Panc1 (cell line): Measurements from ENCODE around the gene CASD1. TPM values are rescaled to one million over a fixed set of nuclear protein-coding genes. Genes with fewer than 3 reads are reported as not detected.

Experiments used
- ATAC-seq: fragments of 200-7000 bp; cut with Tn5 transposase; 2 replicates; pipeline ENCODE4 v1.9.1; 2020; ENCODE audit warnings: mild to moderate bottlenecking, moderate library complexity
- BruUV-seq: library from RNA; stranded (reverse); fragments of 400-500 nt; replicated peaks from 2 replicates; lab custom pipeline; 2021; lab: Mats Ljungman, UMichigan
- CTCF ChIA-PET: fragments of 300-600 bp; sonication (Branson Sonifier 250); formaldehyde crosslinking; loops from one replicate; lab custom pipeline; 2022; ENCODE audit warnings: antibody characterized with exemption; lab: Charles Lee
- POLR2A ChIA-PET: fragments of 300-600 bp; sonication (Branson Sonifier 250); formaldehyde crosslinking; loops from one replicate; lab custom pipeline; 2022; ENCODE audit warnings: antibody characterized with exemption; lab: Charles Lee
- DNase-seq: peaks from one replicate; pipeline ENCODE4 v3.0.0-alpha.2; 2010; ENCODE audit warnings: low read depth, low spot score
- H3K27ac ChIP-seq: 2 replicates; pipeline ENCODE4 v1.5.1; 2011; ENCODE audit warnings: mild to moderate bottlenecking, low read length, inconsistent platforms
- H3K27me3 ChIP-seq: fragments of 200-500 bp; sonication (Bioruptor generic); 2 replicates; pipeline ENCODE4 v1.6.0; 2014; ENCODE audit warnings: low read length, inconsistent platforms; ENCODE audit not compliant: control insufficient read depth, insufficient read depth
- H3K36me3 ChIP-seq: fragments of 200-500 bp; sonication (Bioruptor generic); 2 replicates; pipeline ENCODE4 v1.5.1; 2014; ENCODE audit warnings: inconsistent platforms, mild to moderate bottlenecking, low read length, moderate library complexity; ENCODE audit not compliant: control insufficient read depth, insufficient read depth
- H3K4me1 ChIP-seq: 2 replicates; pipeline ENCODE4 v1.5.1; 2011; ENCODE audit warnings: inconsistent platforms, mild to moderate bottlenecking, low read length, moderate library complexity; ENCODE audit not compliant: control insufficient read depth, insufficient read depth
- H3K4me3 ChIP-seq, 2 experiments: 2 replicates each; pipeline ENCODE4 v1.5.1; 2011 to 2012; ENCODE audit warnings: low read depth in 2 of 2, low read length in 2 of 2, mild to moderate bottlenecking in 2 of 2, inconsistent platforms in 1 of 2, moderate library complexity in 1 of 2
- H3K9me3 ChIP-seq: fragments of 200-500 bp; sonication (Bioruptor generic); 2 replicates; pipeline ENCODE4 v1.5.1; 2014; ENCODE audit warnings: low read depth, mild to moderate bottlenecking, inconsistent platforms, low read length, moderate library complexity; ENCODE audit not compliant: control insufficient read depth, insufficient read depth
- CTCF ChIP-seq: fragments of 450-650 bp; IDR thresholded peaks from 2 replicates; pipeline ENCODE4 v1.5.1; 2017; ENCODE audit warnings: mild to moderate bottlenecking
- POLR2AphosphoS5 ChIP-seq: IDR thresholded peaks from 2 replicates; pipeline ENCODE4 v1.6.1; 2012; ENCODE audit warnings: mild to moderate bottlenecking, low read depth, low read length, moderate library complexity
- REST ChIP-seq, 2 experiments: IDR thresholded peaks; 2 replicates each; pipeline ENCODE4 v1.6.1; 2011 to 2012; ENCODE audit warnings: low read depth in 2 of 2, control low read depth in 1 of 2, low read length in 1 of 2, mild to moderate bottlenecking in 1 of 2, moderate library complexity in 1 of 2; ENCODE audit not compliant: insufficient read depth in 1 of 2
- SIN3A ChIP-seq: IDR thresholded peaks from 2 replicates; pipeline ENCODE4 v1.6.1; 2012; ENCODE audit warnings: low read depth, mild to moderate bottlenecking, low read length, moderate library complexity, borderline replicate concordance; ENCODE audit not compliant: insufficient read depth
- TCF7L2 ChIP-seq: IDR thresholded peaks from 2 replicates; pipeline ENCODE4 v1.6.1; 2011; ENCODE audit warnings: mild to moderate bottlenecking, low read depth, low read length, inconsistent platforms
- in situ Hi-C: cut with HindIII; loops from 2 replicates; pipeline ENCODE4 v1.10.0; 2016; ENCODE audit warnings: low sequenced_read_pairs, low pct_unique_long_range_greater_than_20kb
- intact Hi-C: fragments of 100-400 bp; cut with micrococcal nuclease; formaldehyde crosslinking; loops from one replicate; pipeline ENCODE4 v1.10.0; 2022; ENCODE audit not compliant: unreplicated experiment
- total RNA-seq: library from RNA; stranded (reverse); gene quantifications from one replicate; pipeline ENCODE4 v1.2.1, GENCODE V29; 2021; ENCODE audit not compliant: unreplicated experiment

CASD1 gene
- total RNA-seq, 1 experiment from 2014 or later, result 14.7 TPM

DNA sequence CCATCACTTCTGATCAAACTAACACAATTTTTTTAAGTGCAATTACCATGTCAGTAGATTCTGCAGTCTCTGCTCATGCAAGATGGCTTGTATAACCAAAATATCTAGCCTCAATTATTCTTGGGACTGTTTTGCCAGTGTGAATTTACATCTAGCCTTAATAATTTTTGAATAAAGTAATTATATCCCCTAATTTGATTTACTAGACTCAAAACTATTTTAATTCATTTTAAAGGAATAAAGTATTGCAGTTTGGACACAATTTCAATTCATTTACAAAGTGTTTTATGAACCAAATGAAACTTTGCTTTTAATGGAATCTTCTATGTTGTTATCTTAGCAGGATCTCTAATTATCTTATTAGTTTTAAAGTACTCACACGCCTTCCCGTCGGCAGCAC, 90.7 kb downstream of the CASD1 start:
- H3K27ac ChIP-seq, result no peak overlapping the region
- H3K4me1 ChIP-seq, result no peaks in the 10 kb centered on the region
- H3K36me3 ChIP-seq, result peaks cover 2% of the 10 kb centered on the region
- in situ Hi-C loops, result no loop called here
- no peak overlapping the region for H3K4me3 ChIP-seq
- BruUV-seq, result no TSS peak
- H3K27me3 ChIP-seq, result no peaks in the 10 kb centered on the region
- intact Hi-C loops, result no loop called here
- DNase-seq (no peak), ATAC-seq (no peak)
- H3K9me3 ChIP-seq, result no peaks in the 10 kb centered on the region
- ChIA-PET CTCF (no interaction called here), POLR2A (no interaction called here)
- TF ChIP-seq POLR2AphosphoS5 (no peak), TCF7L2 (no peak), SIN3A (no peak), CTCF (no peak), REST (IDR thresholded peaks at IDR 0.05; ENCODE audit: insufficient read depth in 1 of 2, low read depth in 2 of 2, low read length in 1 of 2) (no peak)

GRCh38 chr7:94602181-94602580, 92.6 kb downstream of the CASD1 start:
- no peaks in the 10 kb centered on the region for H3K27me3 ChIP-seq
- H3K27ac ChIP-seq, result no peak overlapping the region
- intact Hi-C loops, result no loop called here
- no TSS peak for BruUV-seq
- DNase-seq (no peak), ATAC-seq (no peak)
- ChIA-PET CTCF (no interaction called here), POLR2A (no interaction called here)
- H3K4me3 ChIP-seq, result no peak overlapping the region
- in situ Hi-C loops, result no loop called here
- H3K36me3 ChIP-seq, result peaks cover 2% of the 10 kb centered on the region
- H3K4me1 ChIP-seq, result no peaks in the 10 kb centered on the region
- TF ChIP-seq CTCF (no peak), TCF7L2 (no peak), SIN3A (no peak), POLR2AphosphoS5 (no peak), REST (IDR thresholded peaks at IDR 0.05; ENCODE audit: insufficient read depth in 1 of 2, low read depth in 2 of 2, low read length in 1 of 2) (no peak)
- no peaks in the 10 kb centered on the region for H3K9me3 ChIP-seq
